HG03469 (cell line): Measurements from ENCODE around the gene PLSCR5.

ENCODE experiments used
- ATAC-seq: cut with Tn5 transposase; IDR thresholded peaks from one replicate; pipeline ENCODE4 v1.9.1; 2021; ENCODE audit warnings: mild to moderate bottlenecking, moderate library complexity, moderate number of reproducible peaks; ENCODE audit not compliant: unreplicated experiment

Gene PLSCR5

GRCh38 chr3:146605106-146605505, at the start of gene PLSCR5:
TSS of gene PLSCR5 (minus strand) at chr3:146605346. CDS start at chr3:146605212, 134 bp downstream.
- ATAC-seq, result no peak

GRCh38 chr3:146653978-146654377, 48.8 kb upstream of the PLSCR5 start:
- no peak for ATAC-seq

GRCh38 chr3:146650691-146651442, 45.7 kb upstream of the PLSCR5 start:
- ATAC-seq, result no peak

GRCh38 chr3:146646261-146646660, 41.1 kb upstream of the PLSCR5 start:
- ATAC-seq, result no peak

- ATAC-seq, result peak; percentile 74
Observed at GRCh38 chr3:146640955-146641867, 36.1 kb upstream of the PLSCR5 start.

GRCh38 chr3:146640361-146640760, 35.2 kb upstream of the PLSCR5 start:
- ATAC-seq, result no peak

- ATAC-seq, result no peak
Observed at GRCh38 chr3:146638718-146639117, 33.6 kb upstream of the PLSCR5 start.

- no peak for ATAC-seq
Observed at GRCh38 chr3:146637871-146638270, 32.7 kb upstream of the PLSCR5 start.

- ATAC-seq, result no peak
Observed at GRCh38 chr3:146636881-146637280, 31.7 kb upstream of the PLSCR5 start.

GRCh38 chr3:146634346-146634745, 29.2 kb upstream of the PLSCR5 start:
- ATAC-seq, result no peak

GRCh38 chr3:146628671-146629070, 23.5 kb upstream of the PLSCR5 start:
- ATAC-seq, result no peak

- no peak for ATAC-seq
Observed at GRCh38 chr3:146626403-146627122, 21.4 kb upstream of the PLSCR5 start.

GRCh38 chr3:146625186-146625775, 20.1 kb upstream of the PLSCR5 start:
- peak; percentile 72 for ATAC-seq

GRCh38 chr3:146621723-146622122, 16.6 kb upstream of the PLSCR5 start:
- ATAC-seq, result no peak

GRCh38 chr3:146612015-146612414, 6.9 kb upstream of the PLSCR5 start:
- ATAC-seq, result no peak

- no peak for ATAC-seq
Observed at GRCh38 chr3:146611096-146611495, 6.0 kb upstream of the PLSCR5 start.

GRCh38 chr3:146598535-146598934, 6.6 kb downstream of the PLSCR5 start:
- no peak for ATAC-seq

- ATAC-seq, result no peak
Observed at GRCh38 chr3:146594843-146595482, 10.2 kb downstream of the PLSCR5 start.

- no peak for ATAC-seq
Observed at GRCh38 chr3:146593776-146594175, 11.4 kb downstream of the PLSCR5 start.

- ATAC-seq, result no peak
Observed at GRCh38 chr3:146590521-146590920, 14.6 kb downstream of the PLSCR5 start.
